ENCODE measurements around the gene ADCYAP1R1.

Gene ADCYAP1R1

DNA sequence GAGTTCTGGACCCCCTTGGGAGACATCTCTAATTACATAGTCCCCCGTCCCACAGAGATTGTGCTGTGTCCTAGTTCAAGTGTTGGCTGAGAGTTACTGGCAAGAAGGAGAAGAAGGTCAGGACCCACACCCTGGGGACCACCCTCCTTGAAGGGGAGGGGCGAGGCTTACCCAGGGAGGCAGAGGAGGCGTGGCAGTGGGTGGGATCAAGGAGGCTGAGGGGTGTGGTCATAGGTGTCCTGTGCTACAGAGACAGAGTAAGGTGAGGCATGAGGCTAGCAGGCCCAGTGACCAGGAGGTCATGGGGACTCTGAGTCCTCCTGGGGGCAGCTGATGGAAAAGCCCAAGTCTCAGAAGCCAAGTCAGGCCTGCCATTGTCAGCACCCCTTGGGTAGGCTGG is 29.4 kb upstream of the ADCYAP1R1 start:
- peaks cover 6% of the 10 kb centered on the region for H3K4me1 ChIP-seq (ENCODE audit: insufficient read depth, low read length)
- no peaks in the 10 kb centered on the region for H3K9me3 ChIP-seq (ENCODE audit: low read length)
- H3K27me3 ChIP-seq (ENCODE audit: insufficient read depth, low read length) = peaks cover 7% of the 10 kb centered on the region
- H3K36me3 ChIP-seq (ENCODE audit: insufficient read depth, low read length) = no peaks in the 10 kb centered on the region
- no peak overlapping the region for H2AFZ ChIP-seq (ENCODE audit: low read depth, low read length)
- no peak overlapping the region for H3K4me3 ChIP-seq (ENCODE audit: low read length)

DNA sequence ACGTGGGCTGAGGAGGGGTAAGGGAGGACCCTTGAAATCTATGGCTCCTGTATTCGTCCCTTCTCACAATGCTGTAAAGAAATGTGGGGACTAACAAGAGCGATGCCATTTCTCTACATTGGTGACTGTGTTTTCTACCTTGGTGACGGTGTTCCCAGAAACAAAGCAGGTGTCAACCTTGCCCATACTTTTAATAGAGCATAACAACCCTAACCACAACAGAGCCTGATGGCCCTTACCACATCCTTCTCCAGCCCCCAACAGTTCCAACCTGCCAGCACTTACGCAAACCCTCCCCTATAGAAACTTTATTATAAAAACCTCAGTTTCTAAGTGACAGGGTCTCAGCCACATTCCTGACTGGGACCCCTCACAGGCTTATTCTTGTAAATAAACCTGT is 28.2 kb upstream of the ADCYAP1R1 start:
- no peak overlapping the region for H2AFZ ChIP-seq (ENCODE audit: low read depth, low read length)
- no peaks in the 10 kb centered on the region for H3K36me3 ChIP-seq (ENCODE audit: insufficient read depth, low read length)
- H3K27me3 ChIP-seq (ENCODE audit: insufficient read depth, low read length) = peaks cover 7% of the 10 kb centered on the region
- H3K4me3 ChIP-seq (ENCODE audit: low read length) = no peak overlapping the region
- H3K4me1 ChIP-seq (ENCODE audit: insufficient read depth, low read length) = peaks cover 6% of the 10 kb centered on the region
- H3K9me3 ChIP-seq (ENCODE audit: low read length) = no peaks in the 10 kb centered on the region

GRCh38 chr7:31027161-31027965 is 24.7 kb upstream of the ADCYAP1R1 start:
- H3K27me3 ChIP-seq (ENCODE audit: insufficient read depth, low read length) = peaks cover 7% of the 10 kb centered on the region
- H3K9me3 ChIP-seq (ENCODE audit: low read length) = no peaks in the 10 kb centered on the region
- no peaks in the 10 kb centered on the region for H3K36me3 ChIP-seq (ENCODE audit: insufficient read depth, low read length)
- H2AFZ ChIP-seq (ENCODE audit: low read depth, low read length) = peak overlapping the region; percentile 21
- peaks cover 6% of the 10 kb centered on the region for H3K4me1 ChIP-seq (ENCODE audit: insufficient read depth, low read length)
- peak overlapping the region; percentile 23 for H3K4me3 ChIP-seq (ENCODE audit: low read length)

DNA sequence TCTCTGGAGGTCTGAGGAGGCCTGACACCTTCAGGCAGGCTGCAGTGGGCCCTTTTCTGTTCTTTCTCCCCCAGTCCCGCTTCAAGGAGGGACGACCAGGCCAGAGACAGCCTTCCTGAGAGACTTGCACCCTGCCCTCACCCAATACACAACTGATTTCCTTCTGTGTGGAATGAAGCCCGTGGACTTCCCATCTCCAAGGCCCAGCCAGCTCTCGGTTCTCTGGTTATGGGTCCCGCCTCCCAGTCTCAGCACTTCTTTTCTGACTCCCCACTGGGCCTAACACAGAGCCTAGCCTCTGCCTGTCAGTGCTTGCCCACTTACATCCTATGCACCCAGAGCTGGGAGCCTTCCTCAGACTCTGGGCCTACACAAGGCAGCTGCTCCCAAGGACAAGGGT is 24.1 kb upstream of the ADCYAP1R1 start:
- H3K9me3 ChIP-seq (ENCODE audit: low read length) = no peaks in the 10 kb centered on the region
- no peak overlapping the region for H2AFZ ChIP-seq (ENCODE audit: low read depth, low read length)
- H3K4me1 ChIP-seq (ENCODE audit: insufficient read depth, low read length) = peaks cover 6% of the 10 kb centered on the region
- H3K4me3 ChIP-seq (ENCODE audit: low read length) = no peak overlapping the region
- no peaks in the 10 kb centered on the region for H3K36me3 ChIP-seq (ENCODE audit: insufficient read depth, low read length)
- peaks cover 7% of the 10 kb centered on the region for H3K27me3 ChIP-seq (ENCODE audit: insufficient read depth, low read length)

DNA sequence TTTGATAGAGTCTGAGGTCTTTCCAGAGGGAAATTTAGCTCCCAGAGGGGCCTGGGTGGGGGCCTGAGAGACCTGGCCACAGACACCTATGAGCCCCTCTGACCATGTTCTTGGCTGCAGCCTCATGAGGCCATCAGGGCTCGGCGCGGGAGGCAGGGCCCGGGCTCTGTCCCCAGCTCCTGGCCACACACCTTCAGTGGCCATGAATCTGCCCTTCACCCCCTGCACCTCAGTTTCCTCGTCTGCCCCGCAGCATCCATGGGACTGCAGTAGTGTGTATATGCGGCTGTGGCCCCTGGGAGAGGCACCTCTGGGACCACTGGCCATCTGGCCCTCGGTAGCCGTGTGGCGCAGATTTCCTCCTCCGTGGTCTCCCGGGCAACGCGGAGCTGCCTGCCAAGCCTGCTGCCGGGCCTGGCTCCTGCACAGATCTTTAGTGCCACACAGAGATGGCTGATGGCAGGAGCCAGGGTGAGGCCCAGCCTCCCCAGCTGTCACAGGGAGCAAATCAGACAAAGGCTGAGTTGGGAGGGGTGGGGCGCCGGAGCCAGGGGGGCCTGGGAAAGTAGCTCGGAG is 23.6 kb upstream of the ADCYAP1R1 start:
- Histone ChIP-seq H3K36me3 (ENCODE audit: insufficient read depth, low read length) (no peaks in the 10 kb centered on the region), H2AFZ (ENCODE audit: low read depth, low read length) (no peak overlapping the region), H3K4me3 (ENCODE audit: low read length) (no peak overlapping the region), H3K4me1 (ENCODE audit: insufficient read depth, low read length) (peaks cover 6% of the 10 kb centered on the region), H3K27me3 (ENCODE audit: insufficient read depth, low read length) (peaks cover 7% of the 10 kb centered on the region), H3K9me3 (ENCODE audit: low read length) (no peaks in the 10 kb centered on the region)

- H3K4me3 ChIP-seq (ENCODE audit: low read length) = no peak overlapping the region
Observed at GRCh38 chr7:31029251-31030042, 22.7 kb upstream of the ADCYAP1R1 start.

GRCh38 chr7:31033674-31034300 is 18.3 kb upstream of the ADCYAP1R1 start:
- no peak overlapping the region for H3K4me3 ChIP-seq (ENCODE audit: low read length)
- no peaks in the 10 kb centered on the region for H3K4me1 ChIP-seq (ENCODE audit: insufficient read depth, low read length)
- H3K27me3 ChIP-seq (ENCODE audit: insufficient read depth, low read length) = peaks cover 3% of the 10 kb centered on the region
- no peak overlapping the region for H2AFZ ChIP-seq (ENCODE audit: low read depth, low read length)
- H3K36me3 ChIP-seq (ENCODE audit: insufficient read depth, low read length) = no peaks in the 10 kb centered on the region
- H3K9me3 ChIP-seq (ENCODE audit: low read length) = no peaks in the 10 kb centered on the region

More at GRCh38 chr7:31029251-31030042, 22.7 kb upstream of the ADCYAP1R1 start:
- Histone ChIP-seq H3K9me3 (ENCODE audit: low read length) (no peaks in the 10 kb centered on the region), H3K4me1 (ENCODE audit: insufficient read depth, low read length) (peaks cover 6% of the 10 kb centered on the region), H2AFZ (ENCODE audit: low read depth, low read length) (no peak overlapping the region), H3K36me3 (ENCODE audit: insufficient read depth, low read length) (no peaks in the 10 kb centered on the region), H3K27me3 (ENCODE audit: insufficient read depth, low read length) (peaks cover 7% of the 10 kb centered on the region)

DNA sequence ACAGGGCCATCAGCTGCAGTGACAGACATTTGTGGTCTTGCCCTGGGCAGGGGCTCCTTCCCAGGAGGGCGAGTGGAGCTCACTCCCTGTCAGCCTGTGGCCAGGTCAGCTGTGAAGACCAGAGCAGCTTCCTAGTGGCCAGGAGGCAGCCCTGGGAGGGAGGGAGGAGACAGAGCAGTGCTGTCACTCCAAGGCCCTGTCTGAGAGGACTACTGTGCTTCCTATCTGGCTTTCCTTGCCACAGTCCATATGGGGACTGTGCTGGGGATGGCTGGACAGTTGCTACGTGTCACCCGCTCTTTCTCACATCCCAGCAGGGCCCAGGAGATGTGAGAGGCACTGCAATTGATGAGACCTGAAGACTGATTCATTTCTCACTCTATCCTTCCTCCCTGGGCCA is 15.2 kb upstream of the ADCYAP1R1 start:
- no peak overlapping the region for H3K4me3 ChIP-seq (ENCODE audit: low read length)

DNA sequence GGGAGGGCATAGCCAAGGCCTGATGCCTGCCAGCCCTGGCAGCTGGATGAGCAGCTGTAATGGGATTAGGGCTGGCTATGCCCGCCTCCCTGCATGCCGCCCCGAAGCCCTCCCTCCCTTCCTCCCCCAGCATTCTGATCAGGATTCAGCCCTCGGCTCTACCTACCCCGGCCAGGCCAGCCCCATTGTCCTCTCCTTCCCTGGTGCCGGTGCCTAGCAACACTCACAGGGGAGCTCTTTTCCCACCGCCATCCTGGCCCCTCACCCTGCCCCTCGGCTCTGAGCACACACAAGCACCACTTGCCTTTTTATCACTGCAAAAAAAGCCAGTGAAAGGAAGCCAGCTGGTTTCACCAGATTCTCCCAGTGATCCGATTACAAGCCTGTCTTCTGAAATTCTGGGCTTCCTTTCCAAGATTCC is 9.0 kb upstream of the ADCYAP1R1 start:
- H3K36me3 ChIP-seq (ENCODE audit: insufficient read depth, low read length) = no peaks in the 10 kb centered on the region
- peaks cover 33% of the 10 kb centered on the region for H3K4me1 ChIP-seq (ENCODE audit: insufficient read depth, low read length)
- no peak overlapping the region for H3K4me3 ChIP-seq (ENCODE audit: low read length)
- H2AFZ ChIP-seq (ENCODE audit: low read depth, low read length) = no peak overlapping the region
- no peaks in the 10 kb centered on the region for H3K9me3 ChIP-seq (ENCODE audit: low read length)
- peaks cover 1% of the 10 kb centered on the region for H3K27me3 ChIP-seq (ENCODE audit: insufficient read depth, low read length)

More for the DNA sequence above, 15.2 kb upstream of the ADCYAP1R1 start:
- H3K9me3 ChIP-seq (ENCODE audit: low read length) = no peaks in the 10 kb centered on the region
- no peaks in the 10 kb centered on the region for H3K36me3 ChIP-seq (ENCODE audit: insufficient read depth, low read length)
- H3K27me3 ChIP-seq (ENCODE audit: insufficient read depth, low read length) = peaks cover 3% of the 10 kb centered on the region
- no peaks in the 10 kb centered on the region for H3K4me1 ChIP-seq (ENCODE audit: insufficient read depth, low read length)
- H2AFZ ChIP-seq (ENCODE audit: low read depth, low read length) = no peak overlapping the region

- H3K36me3 ChIP-seq (ENCODE audit: insufficient read depth, low read length) = no peaks in the 10 kb centered on the region
- H2AFZ ChIP-seq (ENCODE audit: low read depth, low read length) = no peak overlapping the region
- H3K4me3 ChIP-seq (ENCODE audit: low read length) = no peak overlapping the region
- H3K4me1 ChIP-seq (ENCODE audit: insufficient read depth, low read length) = peaks cover 33% of the 10 kb centered on the region
- peaks cover 1% of the 10 kb centered on the region for H3K27me3 ChIP-seq (ENCODE audit: insufficient read depth, low read length)
- H3K9me3 ChIP-seq (ENCODE audit: low read length) = no peaks in the 10 kb centered on the region
Observed at GRCh38 chr7:31044529-31044928, 7.6 kb upstream of the ADCYAP1R1 start.

GRCh38 chr7:31046723-31047122 is 5.4 kb upstream of the ADCYAP1R1 start:
- no peak overlapping the region for H3K4me3 ChIP-seq (ENCODE audit: low read length)
- H3K27me3 ChIP-seq (ENCODE audit: insufficient read depth, low read length) = peaks cover 23% of the 10 kb centered on the region
- no peaks in the 10 kb centered on the region for H3K9me3 ChIP-seq (ENCODE audit: low read length)
- H3K36me3 ChIP-seq (ENCODE audit: insufficient read depth, low read length) = no peaks in the 10 kb centered on the region
- no peak overlapping the region for H2AFZ ChIP-seq (ENCODE audit: low read depth, low read length)
- peaks cover 33% of the 10 kb centered on the region for H3K4me1 ChIP-seq (ENCODE audit: insufficient read depth, low read length)

GRCh38 chr7:31047313-31048146 is 4.6 kb upstream of the ADCYAP1R1 start:
- no peaks in the 10 kb centered on the region for H3K36me3 ChIP-seq (ENCODE audit: insufficient read depth, low read length)
- peaks cover 29% of the 10 kb centered on the region for H3K4me1 ChIP-seq (ENCODE audit: insufficient read depth, low read length)
- H3K9me3 ChIP-seq (ENCODE audit: low read length) = no peaks in the 10 kb centered on the region
- no peak overlapping the region for H3K4me3 ChIP-seq (ENCODE audit: low read length)
- peaks cover 28% of the 10 kb centered on the region for H3K27me3 ChIP-seq (ENCODE audit: insufficient read depth, low read length)
- no peak overlapping the region for H2AFZ ChIP-seq (ENCODE audit: low read depth, low read length)
